ENCODE results near the gene CCDC88B.

Gene CCDC88B

GRCh38 chr11:64360448-64360921, 20.5 kb downstream of the CCDC88B start:
- DNase-seq, result peak in 1 of 2 experiments; percentile 41

GRCh38 chr11:64361659-64362058, 21.7 kb downstream of the CCDC88B start:
- no peak for DNase-seq

GRCh38 chr11:64362339-64362738, 22.3 kb downstream of the CCDC88B start:
- DNase-seq, result no peak

GRCh38 chr11:64364435-64364834, 24.4 kb downstream of the CCDC88B start:
- no peak for DNase-seq

GRCh38 chr11:64364911-64365310, 24.9 kb downstream of the CCDC88B start:
- no peak for DNase-seq

GRCh38 chr11:64366751-64367150, 26.7 kb downstream of the CCDC88B start:
- DNase-seq, result no peak

GRCh38 chr11:64367931-64368672, 28.1 kb downstream of the CCDC88B start:
- DNase-seq, result no peak

GRCh38 chr11:64368673-64369074, 28.7 kb downstream of the CCDC88B start:
- DNase-seq, result no peak

GRCh38 chr11:64369440-64370421, 29.7 kb downstream of the CCDC88B start:
- DNase-seq, result no peak

- DNase-seq, result no peak
Measured at GRCh38 chr11:64371201-64371600, 31.2 kb downstream of the CCDC88B start.

- DNase-seq, result no peak
Measured at GRCh38 chr11:64372021-64372420, 32.0 kb downstream of the CCDC88B start.

- DNase-seq, result no peak
Measured at GRCh38 chr11:64372802-64373597, 33.0 kb downstream of the CCDC88B start.

- DNase-seq, result no peak
Measured at GRCh38 chr11:64373598-64373974, 33.6 kb downstream of the CCDC88B start.

GRCh38 chr11:64376071-64376470, 36.1 kb downstream of the CCDC88B start:
- DNase-seq, result no peak

GRCh38 chr11:64378335-64378880, 38.4 kb downstream of the CCDC88B start:
- DNase-seq, result no peak

GRCh38 chr11:64379160-64379559, 39.2 kb downstream of the CCDC88B start:
- DNase-seq, result no peak

- no peak for DNase-seq
Measured at GRCh38 chr11:64379817-64380709, 40.1 kb downstream of the CCDC88B start.

- no peak for DNase-seq
Measured at GRCh38 chr11:64381350-64381749, 41.3 kb downstream of the CCDC88B start.

- DNase-seq, result no peak
Measured at GRCh38 chr11:64382047-64382446, 42.0 kb downstream of the CCDC88B start.

- no peak for DNase-seq
Measured at GRCh38 chr11:64382586-64382985, 42.6 kb downstream of the CCDC88B start.

- DNase-seq, result no peak
Measured at GRCh38 chr11:64383580-64383979, 43.6 kb downstream of the CCDC88B start.
